GM19351 (cell line): ENCODE data around the gene TBRG4.

Experiments
- ATAC-seq: cut with Tn5 transposase; IDR thresholded peaks from one replicate; pipeline ENCODE4 v1.9.1; 2021; ENCODE audit warnings: mild to moderate bottlenecking, moderate library complexity; ENCODE audit not compliant: unreplicated experiment

The TBRG4 gene

DNA sequence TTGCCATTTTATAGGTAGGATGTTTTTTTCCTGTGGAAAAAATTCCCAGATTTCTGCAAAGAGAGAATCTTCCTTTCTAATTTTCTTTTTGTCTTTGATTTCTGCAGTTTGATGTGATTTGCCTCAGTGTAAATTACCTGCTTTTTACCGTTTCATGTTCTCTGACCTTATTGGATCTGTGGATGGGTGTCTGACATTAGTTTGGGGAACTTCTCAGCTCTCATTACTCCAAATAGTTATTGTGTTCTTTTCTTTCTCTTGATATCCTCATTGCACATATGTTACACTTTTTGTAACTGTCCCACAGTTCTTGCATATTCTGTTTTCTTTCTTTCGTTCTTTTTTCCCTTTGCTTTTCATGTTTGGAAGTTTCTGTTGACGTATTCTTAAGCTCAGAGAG, 51.2 kb downstream of the TBRG4 start:
- no peak for ATAC-seq

DNA sequence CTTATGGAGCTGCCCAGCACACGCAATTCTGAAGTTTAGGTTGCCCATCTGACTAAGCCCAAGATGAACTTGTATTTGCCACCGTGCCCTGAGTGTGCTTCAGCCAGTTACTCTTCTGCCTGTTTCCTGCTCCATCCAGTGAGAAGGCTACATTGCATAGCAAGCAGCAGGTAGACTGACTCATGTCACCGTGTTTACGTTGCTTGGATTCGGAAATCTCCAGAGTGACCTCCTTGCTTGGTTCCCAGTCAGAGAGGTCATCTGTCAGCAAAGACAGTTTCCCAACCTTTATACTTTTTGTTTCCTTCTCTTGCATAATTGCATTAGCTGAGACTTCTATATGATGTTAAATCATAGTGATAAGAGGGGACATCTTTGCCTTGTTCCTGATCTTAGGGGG, 53.6 kb downstream of the TBRG4 start:
- ATAC-seq, result no peak

DNA sequence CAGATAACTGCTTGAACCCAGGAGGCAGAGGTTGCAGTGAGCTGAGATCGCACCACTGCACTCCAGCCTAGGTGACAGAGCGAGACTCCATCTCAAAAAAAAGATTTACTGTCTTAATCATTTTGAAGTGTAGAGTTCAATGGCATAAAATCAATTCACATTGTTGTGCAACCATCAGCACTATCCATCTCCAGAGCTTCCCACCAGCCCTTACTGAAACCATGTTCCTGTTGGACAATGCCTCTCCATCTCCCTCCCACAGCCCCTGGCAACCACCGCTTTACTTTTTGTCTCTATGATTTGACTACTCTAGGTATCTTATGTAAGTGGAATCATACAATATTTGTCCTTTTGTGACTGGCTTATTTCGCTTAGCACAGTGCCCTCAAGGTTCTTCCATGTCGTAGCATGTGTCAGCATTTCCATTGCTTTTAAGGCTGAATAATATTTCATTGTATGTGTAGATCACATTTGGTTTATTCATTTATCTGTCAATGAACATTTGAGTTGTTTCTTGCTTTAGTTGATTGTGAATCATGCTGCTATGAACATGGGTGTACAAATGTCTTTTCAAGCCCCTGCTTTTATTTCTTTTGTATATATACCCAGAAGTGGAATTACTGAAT, 55.8 kb downstream of the TBRG4 start:
- ATAC-seq, result no peak

DNA sequence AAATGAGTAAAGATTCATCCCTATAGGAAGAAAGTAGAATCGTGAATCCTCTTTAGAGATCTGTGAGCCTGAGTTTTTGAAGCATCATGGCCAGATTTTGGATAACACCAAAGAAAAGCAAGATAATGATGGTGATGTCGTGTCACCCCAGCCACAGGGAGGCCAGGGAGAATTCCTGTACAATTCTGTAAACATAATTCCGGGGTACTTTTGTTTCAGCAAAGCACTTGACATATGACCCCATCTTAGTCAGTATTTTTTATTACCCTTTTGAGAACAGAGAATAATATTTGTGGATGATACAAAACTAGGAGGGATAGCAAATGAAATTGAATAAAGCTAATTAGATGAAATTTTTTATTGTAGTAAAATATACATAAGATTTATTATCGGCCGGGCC, 56.5 kb downstream of the TBRG4 start:
- no peak for ATAC-seq

DNA sequence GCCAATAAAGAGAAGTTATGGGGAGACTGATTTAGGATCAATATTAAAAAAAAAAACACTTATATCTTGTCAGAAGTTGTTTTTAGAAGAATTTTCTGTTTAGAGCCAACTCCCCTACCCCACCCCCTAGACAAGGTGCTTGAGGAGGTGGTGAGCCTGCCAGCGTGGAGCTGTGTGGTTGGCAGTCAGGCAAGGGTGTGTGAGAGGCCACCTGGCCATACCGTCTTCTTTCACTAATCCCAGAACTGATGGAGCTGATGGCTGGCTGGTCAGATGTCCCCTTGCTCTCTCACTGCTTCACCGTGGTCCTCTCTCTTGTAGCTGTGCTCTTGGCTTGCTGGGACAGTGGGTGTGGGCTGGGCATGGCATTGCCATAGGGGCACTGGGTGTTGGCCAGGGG, 57.1 kb downstream of the TBRG4 start:
- ATAC-seq, result no peak

DNA sequence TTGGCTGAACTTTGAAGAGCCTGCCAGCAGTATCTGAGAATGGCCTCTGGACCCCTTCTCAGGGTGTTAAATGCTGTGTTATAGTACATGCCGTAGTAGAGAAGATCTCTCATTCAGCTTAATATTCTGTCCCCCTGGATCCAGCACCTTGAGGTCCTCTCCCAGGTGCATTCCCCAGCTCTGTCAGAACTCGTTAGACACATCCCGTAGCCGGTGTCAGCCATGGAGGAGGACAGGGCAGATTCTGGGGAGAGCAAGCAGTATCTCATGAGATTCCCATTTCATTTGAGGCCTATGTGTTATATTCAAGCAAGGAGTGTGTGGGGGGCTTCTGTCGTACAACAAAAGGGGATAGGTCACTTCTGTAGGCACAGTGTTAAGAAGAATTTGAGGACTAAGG, 57.6 kb downstream of the TBRG4 start:
- ATAC-seq, result no peak

DNA sequence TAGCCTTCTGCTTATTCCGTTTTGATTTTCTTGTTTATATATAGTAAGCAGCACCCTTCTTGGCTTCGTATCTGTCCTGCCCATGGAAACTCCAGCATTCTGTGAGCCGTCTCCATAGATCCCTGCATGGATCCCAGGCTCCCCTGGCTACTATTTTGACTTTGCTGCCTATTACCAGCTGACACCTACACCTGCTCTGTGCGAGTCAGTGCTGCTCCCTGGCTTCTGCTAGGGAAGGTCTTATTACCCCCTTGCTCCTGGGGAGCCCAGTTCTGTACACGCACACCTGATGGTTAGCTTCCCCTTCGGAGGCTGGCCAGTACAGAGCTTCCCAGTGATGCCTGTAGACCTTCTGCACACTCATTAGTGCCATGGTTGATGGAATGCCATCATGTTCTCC, 58.1 kb downstream of the TBRG4 start:
- ATAC-seq, result no peak

DNA sequence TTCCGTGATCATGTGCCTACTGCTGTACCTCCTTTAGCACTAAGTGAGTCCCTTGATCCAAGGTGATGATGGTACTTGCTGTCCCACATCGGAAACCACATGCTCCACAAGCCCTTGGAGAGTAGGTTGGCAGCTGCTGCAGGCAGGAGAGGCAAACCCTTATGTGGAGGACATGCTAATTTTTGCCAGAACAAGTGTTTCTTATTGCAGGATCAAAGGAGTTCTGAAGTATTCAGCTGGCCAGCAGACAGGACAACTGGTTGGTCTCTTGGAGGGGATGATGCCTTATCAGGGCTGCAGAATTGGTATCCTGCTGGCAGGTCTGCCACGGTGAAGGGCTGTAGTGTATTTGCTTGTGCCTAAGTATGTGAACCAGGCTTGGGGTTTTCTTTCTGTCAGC, 59.5 kb downstream of the TBRG4 start:
- ATAC-seq, result no peak

DNA sequence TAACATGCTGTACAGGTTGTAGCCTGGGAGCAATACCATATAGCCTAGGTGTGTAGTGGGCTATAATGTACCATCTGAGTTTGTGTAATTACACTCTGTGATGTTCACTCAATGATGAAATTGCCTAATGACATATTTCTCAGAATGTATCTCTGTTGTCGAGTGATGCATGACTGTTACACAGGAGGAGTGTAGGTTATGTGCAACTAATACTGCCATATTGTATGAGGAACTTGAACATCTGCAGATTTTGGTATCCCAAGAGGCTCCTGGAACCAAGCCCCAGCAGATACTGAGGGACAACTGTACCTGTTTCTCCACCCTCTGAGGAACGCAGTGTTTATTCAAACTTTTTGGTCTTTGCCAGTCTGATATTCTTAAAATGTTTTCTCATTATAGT, 61.3 kb downstream of the TBRG4 start:
- ATAC-seq, result no peak
